ENCODE measurements around the gene NBAS. TPM values are rescaled to one million over a fixed set of nuclear protein-coding genes. Genes with fewer than 3 reads are reported as not detected.

Gene NBAS
- total and polyA plus RNA-seq, 9 of the 15 experiments (the other 6 are each of a cell fraction or from before 2014, with no cell fraction given): 15.3 to 94.4 (median 69.9) TPM

- no peak for TF ChIP-seq NBN (IDR thresholded peaks at IDR 0.05; ENCODE audit: low read depth)
- no peak for TF ChIP-seq CUX1 (CRISPR knock-in tag; IDR thresholded peaks at IDR 0.05)
- TF ChIP-seq AFF1 (IDR thresholded peaks at IDR 0.05; ENCODE audit: low read depth in 1 of 2, partially characterized antibody in 2 of 2): peak in 1 of 2 experiments; percentile 56
- 0 out of 2 replicates have a peak, but pooled peaks have one; percentile 15 for TF ChIP-seq GTF2F1 (IDR thresholded peaks at IDR 0.05; ENCODE audit: low read depth, low read length)
- TF ChIP-seq STAT6 (CRISPR knock-in tag; IDR thresholded peaks at IDR 0.05): no peak
- no peak for TF ChIP-seq ZNF609 (CRISPR knock-in tag; IDR thresholded peaks at IDR 0.05; ENCODE audit: borderline replicate concordance)
- no peak for TF ChIP-seq ZNF41 (CRISPR knock-in tag; conservative IDR thresholded peaks at IDR 0.05)
- TF ChIP-seq JUND (IDR thresholded peaks at IDR 0.05; ENCODE audit: borderline replicate concordance, low read depth, low read length): peak; percentile 55; the same call in 1 of the 2 replicates
- peak; percentile 67; the same call in 1 of the 3 replicates for TF ChIP-seq JUND (tag; IDR thresholded peaks at IDR 0.05; ENCODE audit: borderline replicate concordance, low read depth, low read length)
- TF ChIP-seq ZNF311 (CRISPR knock-in tag; IDR thresholded peaks at IDR 0.05): no peak
These were observed 307.3 kb downstream of the NBAS start (continued) for GRCh38 chr2:15253835-15254286.

Data from K562 (cell line).